HG03280 (cell line): ENCODE results near the gene RRN3.
"Not testable (repeated sequence)": the region's sequence is repeated elsewhere in the genome, so short reads cannot be mapped to it uniquely, and the experiment has no call there.

ENCODE experiments used
- ATAC-seq: cut with Tn5 transposase; IDR thresholded peaks from one replicate; pipeline ENCODE4 v1.9.1; 2021; ENCODE audit warnings: mild to moderate bottlenecking, moderate library complexity; ENCODE audit not compliant: unreplicated experiment

RRN3 gene, protein sequence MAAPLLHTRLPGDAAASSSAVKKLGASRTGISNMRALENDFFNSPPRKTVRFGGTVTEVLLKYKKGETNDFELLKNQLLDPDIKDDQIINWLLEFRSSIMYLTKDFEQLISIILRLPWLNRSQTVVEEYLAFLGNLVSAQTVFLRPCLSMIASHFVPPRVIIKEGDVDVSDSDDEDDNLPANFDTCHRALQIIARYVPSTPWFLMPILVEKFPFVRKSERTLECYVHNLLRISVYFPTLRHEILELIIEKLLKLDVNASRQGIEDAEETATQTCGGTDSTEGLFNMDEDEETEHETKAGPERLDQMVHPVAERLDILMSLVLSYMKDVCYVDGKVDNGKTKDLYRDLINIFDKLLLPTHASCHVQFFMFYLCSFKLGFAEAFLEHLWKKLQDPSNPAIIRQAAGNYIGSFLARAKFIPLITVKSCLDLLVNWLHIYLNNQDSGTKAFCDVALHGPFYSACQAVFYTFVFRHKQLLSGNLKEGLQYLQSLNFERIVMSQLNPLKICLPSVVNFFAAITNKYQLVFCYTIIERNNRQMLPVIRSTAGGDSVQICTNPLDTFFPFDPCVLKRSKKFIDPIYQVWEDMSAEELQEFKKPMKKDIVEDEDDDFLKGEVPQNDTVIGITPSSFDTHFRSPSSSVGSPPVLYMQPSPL

DNA sequence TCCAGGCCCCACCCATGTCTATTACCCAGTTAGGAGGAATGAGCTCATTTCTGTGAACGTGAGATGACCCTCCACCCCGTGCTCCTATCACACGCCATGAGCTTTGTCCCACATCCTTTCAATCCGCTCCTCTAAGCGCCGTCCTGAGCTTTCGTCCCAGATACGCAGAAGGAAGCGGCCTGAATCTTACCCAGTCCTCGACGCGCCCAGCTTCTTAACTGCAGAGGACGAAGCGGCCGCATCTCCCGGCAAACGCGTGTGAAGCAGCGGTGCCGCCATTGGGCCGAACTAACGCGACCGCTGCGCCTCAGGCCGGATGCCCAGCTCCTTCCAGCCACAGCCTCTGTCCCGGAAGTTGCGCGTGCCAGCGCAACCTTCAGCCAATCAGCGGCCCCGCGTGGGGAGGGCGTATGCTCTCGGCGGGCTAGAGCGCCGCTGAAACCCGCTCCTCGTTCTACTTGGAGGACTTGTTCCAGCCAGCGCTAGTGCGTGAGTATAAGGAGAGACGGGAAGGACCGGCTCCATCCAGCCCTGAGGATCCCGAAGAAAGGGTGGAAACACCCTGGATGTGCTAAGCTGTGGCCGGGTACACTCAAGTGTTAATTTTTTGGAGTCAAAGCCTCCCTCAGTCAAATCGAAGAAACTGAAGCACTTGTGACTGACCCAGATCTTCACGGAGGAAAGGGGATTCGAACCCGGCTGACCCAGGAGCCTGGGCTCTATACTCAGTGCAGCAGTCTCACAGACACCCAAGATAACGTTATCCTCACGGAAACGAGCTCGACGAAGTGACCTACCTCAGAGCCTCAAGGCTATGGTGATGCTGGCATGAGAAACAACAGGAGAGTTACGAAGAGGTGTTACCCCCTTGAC is at the start of gene RRN3:
RRN3 (minus strand) TSS at position 318 of the 873 bp plus-strand sequence; CDS start at position 279, 39 bp downstream.
- ATAC-seq, result peak; percentile 99

DNA sequence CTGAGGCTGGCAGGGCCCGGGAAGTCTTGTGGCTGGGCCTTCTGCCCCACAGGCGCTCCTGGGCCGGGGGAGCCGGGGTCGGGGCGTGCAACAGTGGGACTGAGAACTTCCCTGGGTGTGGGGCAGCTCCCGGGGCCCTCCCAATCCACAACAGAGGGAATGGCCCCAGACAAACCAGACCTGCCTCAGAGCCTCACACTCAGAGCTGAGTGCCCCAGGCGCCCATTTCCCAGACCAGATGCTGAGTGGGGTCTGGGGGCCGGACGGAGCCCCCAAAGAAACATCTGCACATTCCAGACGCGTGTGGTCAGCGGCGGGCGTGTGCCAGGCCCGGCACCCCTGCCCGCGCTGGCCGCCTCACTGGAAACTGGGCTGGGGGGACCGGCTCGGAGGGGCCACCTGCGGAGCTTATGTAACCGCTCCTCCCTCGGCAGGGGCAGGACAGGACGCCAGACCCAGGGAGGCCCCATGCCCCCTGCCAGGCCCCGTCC is 49.6 kb upstream of the RRN3 start:
- not testable (repeated sequence) for ATAC-seq

DNA sequence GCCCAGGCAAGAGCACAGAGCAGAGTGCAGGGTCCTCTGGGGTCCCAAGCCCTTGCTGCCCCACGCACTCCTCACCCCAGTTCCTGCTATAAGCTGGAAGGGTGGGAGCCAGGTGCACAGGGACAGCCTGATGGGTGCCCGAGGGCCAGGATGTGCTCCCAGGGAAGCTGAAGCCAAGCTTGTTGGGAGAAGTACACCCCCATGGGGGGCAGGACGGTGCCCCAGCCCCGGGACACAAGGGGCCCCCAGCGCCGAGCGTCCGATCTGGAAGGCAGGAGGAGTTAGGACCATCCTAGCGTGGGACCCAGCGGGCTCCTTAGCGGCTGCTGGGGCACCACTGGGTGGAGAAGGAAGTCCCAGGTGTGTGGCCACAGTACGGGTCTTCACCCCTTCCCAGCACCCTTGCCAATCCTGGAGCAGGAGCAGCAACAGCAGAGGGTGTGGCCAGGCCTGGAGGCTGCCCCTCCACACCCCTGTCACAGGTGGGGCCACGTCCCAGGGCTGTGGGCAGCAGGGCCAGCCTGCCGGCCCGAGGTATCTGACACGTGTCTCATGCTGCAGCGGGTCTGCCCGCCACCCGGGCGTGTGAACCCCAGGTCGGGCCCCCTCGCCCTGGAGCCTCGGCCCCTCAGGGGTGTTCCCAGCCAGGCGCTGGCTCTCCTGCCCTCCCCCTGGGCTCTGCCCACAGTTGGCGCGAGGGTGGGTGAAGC is 49.0 kb upstream of the RRN3 start:
- not testable (repeated sequence) for ATAC-seq

DNA sequence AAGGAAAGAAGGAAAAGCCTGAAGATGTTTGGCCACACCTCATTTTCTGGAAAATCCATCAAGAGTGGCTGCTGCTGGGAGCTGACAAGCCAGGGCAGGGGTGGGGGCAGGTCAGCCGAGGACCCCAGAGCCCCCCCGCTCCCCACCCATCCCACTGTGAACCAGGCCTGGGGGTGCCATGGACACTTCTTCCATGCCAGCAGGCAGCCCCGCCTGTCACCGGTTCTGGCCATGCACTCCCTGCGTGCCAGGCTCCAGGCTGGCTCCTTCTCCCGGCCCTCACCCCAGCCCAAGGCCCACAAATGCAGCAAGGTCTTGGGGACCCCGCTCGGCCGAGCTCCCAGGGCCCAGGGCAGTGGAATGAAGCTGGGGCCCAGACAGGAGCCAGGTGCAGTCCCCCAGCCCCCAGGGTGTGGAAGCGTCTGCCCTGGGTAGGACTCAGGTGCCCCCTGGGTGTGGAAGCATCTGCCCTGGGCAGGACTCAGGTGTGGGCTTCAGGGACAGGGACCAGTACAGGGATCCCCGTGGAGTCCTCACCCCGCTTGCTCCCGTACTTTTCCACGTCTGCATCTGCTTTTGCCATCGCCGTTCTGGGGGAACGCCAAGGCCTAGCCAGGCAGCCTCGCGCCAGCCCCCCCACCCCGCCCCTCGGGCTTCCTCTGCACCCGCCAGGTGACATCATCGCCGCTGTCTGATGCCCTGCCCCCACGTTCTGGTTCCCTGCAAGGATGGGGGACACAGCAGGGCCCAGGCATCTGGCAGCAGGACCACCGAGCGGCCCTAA is 48.2 kb upstream of the RRN3 start:
- not testable (repeated sequence) for ATAC-seq

DNA sequence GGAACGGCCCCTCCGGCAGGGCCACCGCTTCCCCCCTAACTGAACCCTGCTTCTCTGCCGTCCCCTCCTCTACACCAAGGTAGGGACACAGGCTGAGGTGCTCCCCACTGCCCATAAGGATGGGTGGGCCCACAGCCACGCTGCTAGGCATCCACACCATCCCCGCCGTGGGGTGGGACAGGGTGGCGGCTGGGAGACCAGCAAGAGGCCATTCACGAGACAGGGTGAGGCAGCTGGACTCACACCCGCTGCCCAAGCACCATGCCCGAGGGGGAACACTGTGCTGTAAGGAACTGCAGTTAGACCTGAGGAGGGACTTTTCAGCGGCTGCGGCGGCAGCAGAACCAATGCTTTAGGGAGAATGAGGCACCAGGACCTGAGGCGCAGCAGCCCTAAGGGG is 47.5 kb upstream of the RRN3 start:
- ATAC-seq, result no peak

DNA sequence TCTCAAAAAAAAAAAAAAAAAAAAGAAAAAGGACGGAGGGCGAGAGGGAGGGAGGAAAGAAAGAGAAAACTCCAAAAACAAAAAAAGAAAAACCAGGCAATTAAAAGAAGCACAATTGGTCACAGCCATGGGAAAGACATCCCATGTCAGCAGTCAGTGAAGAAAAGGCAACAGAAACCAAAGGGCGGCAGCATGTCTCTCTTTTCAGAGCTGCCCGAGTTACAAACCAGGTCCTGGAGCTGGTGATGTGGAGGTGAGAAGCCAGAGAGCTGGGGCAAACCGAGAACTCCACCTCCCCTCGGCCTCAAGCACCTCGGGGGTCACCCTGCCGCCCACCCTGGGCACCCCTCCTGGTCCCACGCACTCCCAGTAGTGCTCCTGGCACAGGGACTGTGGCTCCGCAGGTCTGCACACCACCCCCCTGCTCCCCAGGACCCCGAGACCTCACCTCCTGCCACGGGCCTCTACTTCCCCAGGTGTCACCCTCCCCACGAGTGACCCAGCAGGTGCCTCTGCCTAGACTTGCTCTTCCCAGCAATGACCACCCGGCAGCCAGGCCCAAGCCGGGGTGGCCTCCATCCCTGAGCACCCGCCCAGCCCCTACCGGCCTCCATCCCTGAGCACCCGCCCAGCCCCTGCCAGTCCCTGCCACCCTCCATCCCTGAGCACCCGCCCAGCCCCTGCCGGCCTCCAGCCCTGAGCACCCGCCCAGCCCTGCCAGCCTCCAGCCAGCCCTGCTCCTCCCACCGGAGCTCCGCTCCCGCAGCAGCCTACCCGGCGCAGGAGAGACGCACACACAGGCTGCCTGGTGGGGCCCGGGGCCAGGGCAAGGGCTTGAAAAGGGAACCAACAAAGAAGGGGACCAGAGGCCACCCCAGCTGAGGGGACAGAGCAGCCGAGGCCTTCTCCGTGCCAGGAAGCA is 46.6 kb upstream of the RRN3 start:
- not testable (repeated sequence) for ATAC-seq

DNA sequence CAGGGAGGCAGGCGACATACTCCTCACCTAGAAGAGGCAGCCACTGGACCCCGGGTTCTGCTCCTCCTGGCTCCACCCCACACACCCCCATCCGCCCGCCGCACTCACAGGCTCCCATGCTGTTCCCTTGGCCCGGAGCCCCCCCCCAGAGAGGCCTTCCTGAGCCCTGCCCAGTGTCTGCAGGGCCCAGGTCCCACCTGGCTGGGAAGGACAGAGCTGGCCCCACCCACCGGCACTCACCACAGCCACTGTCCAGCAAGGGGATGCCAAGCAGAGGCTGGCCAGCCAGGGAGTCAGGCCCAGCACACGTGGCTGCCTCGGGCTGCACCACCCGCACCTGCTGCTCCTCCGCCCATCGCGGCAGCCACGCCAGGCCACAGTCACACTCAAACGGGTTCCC is 43.4 kb upstream of the RRN3 start:
- ATAC-seq, result not testable (repeated sequence)

DNA sequence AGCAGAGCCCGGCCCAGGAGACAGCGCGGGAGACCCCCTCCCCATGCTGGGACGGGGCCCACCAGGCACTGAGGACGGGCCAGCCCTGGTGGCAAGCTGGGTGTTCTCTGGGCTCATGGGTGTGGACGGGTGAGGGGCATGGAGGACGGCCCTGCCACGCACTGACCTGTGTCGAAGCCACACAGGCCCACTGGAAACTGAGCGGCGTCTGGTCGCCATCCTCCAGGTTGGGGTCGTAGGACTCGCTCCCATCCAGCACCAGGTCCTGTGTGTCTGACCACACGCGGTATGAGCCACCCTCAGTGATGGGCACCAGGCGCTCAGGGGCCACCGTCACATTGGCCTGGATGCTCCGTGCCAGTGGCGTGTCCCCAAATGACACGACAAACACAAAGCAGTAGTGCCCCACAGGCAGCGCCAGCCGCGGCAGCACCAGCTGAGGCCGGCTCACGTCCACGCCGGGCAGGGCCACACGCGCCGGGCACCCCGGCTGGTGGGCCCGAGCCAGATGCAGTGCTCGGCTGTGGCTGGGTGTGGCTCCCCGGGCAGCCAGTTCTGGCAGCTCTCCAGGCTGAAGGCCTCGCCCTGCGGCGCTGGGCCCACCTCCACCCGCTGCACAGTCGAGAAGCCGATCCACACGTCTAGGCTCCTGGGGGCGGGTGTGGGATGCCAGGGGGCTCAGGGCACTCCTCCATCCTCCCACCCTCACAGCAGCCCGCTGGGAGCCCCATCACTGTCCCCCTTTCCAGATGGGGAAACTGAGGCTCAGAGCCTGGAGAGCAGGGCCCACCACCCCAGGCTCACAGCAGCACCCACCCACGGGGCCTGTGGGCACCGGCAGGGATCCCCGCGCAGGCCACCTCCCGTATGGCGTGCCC is 41.6 kb upstream of the RRN3 start:
- not testable (repeated sequence) for ATAC-seq

DNA sequence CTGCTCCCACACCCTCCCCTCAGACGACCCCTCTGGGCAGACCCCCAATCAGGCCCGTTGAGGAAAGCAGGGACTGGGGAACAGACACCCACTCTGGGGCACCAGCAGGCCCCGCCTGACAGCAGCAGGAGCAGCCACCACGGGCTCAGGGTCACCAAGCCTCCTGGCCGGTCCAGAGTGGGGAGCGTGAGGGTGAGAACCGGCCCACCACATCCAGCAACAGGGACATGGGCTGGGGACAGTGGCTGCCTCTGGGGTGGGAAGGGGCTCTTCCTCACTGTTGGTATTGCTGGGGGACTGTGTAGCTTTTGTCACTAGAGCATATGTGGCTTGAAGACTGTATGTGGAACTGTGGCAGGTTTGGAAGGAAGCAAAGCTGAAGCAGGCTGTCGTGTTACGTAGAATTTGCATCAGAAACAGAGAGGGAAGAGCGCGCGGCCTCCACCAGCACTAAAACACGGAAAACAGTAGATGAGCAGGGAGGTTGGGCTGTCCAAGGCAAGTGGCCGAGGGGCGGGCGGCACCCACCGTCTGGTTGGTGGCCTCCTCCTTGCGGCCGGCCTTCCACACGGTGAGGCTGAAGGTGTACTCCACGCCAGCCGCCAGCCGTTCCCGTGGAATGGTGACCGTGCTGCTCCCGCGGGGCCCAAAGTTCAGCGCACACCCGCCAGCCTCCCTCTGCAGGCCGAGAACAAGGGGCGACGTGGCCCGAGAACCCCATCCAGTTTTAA is 40.8 kb upstream of the RRN3 start:
- ATAC-seq, result not testable (repeated sequence)

DNA sequence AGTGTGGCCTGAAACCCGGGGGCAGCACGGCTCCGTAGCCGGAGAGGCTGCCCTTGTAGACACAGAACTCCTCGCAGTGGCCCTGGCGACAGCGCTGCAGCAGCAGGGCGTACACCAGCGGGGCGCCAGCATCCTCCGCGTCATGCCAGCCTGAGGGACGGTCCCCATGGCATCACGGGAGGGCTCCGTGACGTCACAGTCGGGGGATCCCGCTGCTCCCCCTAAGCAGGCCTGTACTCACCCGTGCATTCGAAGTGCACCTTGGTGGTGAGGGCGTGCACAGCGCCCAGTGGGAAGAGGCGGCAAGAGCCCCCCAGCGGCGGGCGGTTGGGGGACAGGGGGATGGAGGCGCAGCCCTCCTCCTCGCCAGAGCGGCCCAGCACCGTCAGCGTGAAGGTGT is 39.5 kb upstream of the RRN3 start:
- ATAC-seq, result not testable (repeated sequence)

DNA sequence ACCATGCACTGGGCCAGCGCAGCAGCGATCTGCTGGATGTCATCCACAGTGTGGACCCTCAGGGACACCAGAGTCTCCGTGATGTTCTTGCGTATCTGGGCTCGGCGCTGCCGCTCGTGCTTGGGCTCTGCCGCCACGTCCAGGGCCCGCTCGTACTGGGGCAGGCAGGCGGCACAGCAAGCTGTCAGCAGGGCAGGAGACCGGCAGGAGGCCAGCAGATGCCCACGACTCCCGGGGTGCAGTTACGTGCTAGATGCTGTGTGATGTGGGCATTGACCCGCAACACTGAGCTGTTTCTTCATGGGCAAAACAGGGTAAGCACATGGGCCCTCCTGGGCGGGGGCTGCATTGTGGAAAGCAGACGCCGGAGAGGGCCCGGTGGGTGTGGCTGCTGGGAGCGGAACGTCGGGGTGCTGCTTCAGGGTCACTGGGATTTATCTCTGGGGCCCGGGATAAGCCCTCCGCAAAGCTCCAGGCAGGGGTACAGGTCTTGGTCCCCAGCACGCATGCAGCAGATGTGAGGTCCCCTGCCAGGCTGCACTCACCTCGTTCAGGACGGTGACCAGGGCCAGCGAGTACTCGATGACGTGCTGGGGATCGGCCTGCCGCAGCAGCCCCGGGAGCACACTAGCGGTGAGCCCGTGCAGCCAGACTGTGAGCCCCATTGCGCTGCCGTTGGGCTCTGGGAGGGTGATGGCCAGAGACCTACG is 38.8 kb upstream of the RRN3 start:
- not testable (repeated sequence) for ATAC-seq

DNA sequence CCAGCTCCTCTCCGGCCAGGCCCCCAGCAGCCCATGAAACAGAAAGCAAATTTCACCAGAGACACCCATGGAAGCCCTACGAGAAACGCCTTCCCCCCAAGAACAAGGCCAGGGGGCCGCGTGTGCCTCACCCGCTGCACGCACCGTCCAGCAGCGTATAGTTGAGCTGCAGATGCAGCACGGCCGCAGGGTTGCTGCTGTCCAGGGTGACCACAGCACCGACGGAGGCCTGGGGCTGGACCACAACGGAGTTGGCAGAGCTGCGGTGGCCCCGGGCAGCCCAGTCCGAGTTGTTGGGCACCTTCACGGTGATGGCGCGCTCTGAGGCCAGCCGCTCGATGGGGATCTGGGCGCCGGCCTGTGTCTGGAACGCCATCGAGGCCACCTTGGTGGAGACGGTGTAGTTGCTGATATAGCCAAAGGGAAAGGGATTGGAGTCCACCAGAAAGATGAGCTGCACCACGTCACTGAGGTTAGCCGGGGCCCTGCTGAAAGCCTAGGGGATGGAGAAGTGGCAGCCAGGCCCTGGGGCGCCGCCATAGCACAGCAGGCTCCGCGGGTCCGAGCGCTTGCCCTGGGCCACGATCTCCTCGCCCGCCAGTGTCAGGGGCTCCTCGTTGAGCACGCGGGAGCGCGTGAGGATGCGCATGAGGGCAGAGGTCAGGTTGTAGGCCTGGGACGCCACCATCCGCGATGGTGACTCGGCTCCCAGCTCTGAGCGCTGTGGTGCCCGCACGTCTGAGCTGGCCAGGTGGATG is 37.0 kb upstream of the RRN3 start:
- not testable (repeated sequence) for ATAC-seq

DNA sequence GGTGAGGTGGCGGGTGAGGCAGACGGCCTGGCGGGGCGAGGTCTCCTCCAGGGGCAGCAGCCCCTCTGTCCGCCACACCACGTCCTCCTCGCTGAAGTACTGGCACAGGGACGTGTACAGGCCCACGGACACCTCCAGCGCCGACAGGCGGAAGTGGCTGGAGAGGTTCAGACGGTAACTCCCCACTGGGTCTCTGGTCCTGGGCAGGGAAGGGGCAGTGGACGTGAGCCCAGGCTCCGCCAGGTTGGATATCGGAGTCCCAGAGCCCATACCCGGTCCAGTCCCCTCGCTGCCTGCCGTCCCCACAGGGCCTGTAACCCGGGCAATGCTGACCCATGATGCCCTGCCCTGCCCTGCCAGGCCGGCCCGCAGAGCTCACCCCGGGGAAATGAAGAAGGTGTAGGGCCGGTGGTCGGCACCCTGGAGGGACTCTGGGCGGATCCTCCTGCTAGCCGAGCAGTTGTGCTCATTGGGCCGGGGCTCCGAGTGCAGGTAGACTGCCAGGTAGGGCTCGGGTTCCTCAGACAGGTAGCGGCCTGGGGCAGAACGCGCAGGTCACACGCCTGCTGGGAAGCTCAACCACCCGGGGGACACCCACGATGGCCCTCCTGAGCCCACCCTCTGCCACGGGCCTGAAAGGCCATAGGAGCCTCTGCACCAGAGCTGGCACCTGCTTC is 36.3 kb upstream of the RRN3 start:
- not testable (repeated sequence) for ATAC-seq

DNA sequence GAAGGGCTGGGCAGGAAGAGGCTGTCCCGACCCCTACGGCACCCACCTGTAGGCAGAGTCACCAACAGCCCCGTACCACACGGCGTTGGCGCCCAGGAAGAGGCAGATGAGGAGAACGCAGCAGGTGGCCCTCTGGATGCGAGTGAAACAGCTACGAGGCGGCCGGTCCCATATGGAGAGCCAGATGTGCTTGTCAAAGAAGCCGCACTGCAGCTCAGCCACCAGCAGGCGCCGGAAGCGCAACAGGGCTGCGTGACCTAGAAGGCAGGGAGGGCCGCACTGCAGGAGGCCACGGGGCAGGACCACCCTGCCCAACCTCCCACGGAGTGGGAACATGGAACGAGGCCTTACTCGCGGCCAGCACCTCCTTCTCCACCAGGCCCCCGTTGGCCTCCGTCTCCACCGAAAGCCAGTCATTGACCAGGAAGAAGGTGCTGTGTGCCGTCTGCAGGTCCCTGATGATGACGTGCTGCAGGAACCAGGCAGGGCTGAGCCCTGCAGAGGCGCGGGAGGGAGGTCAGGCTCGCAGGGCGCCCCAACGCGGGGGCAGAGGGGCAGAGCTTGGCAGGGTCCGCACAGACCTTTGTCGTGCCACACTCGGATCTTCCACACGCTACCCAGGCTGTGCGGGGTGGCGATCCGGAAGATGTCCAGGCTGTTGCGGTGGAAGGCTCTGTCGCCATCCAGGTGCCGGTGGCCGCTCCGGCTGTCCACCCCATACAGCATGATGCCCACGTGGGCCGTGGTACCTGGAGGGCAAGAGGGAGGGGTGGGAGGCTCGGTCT is 33.8 kb upstream of the RRN3 start:
- not testable (repeated sequence) for ATAC-seq
